H1 (cell line): ENCODE measurements around the gene RGS3. TPM values are rescaled to one million over a fixed set of nuclear protein-coding genes. Genes with fewer than 3 reads are reported as not detected.

Source experiments
- BCL11A ChIP-seq, 2 experiments: IDR thresholded peaks; one replicate each; pipeline ENCODE4 v1.6.1; 2011; ENCODE audit warnings: low read depth in 2 of 2, low read length in 2 of 2, mild to moderate bottlenecking in 2 of 2
- polyA plus RNA-seq, 7 experiments: library from polyadenylated mRNA; depleted of rRNA in 3 of 7; stranded (reverse) in 5 of 7; unstranded in 2 of 7; fragments of >200 nt in 5 of 7; fragments of 200-250 nt in 2 of 7; gene quantifications; 1 replicate in 5 of 7; 2 replicates in 1 of 7; 4 replicates in 1 of 7; pipeline versions ENCODE4 v1.2.1 to v1.2.3, GENCODE V29; 2011 to 2013; ENCODE audit warnings: missing spikeins in 2 of 7, mixed read lengths in 2 of 7
- total RNA-seq: library from RNA; stranded (reverse); fragmentation: NEBNext Ultra II Directional; extraction: Animal tissue kit (Norgen Biotek cat#: 25700); gene quantifications from 2 replicates; pipeline ENCODE4 v1.2.1, GENCODE V29; 2021

RGS3 gene
- total and polyA plus RNA-seq, 2 of the 8 experiments (the other 6 are each of a cell fraction or from before 2014, with no cell fraction given), result 12.6 to 18.2 TPM

- TF ChIP-seq BCL11A (IDR thresholded peaks at IDR 0.05; ENCODE audit: low read depth in 2 of 2, low read length in 2 of 2), result no peak
Measured at GRCh38 chr9:113601656-113602055, 138.1 kb downstream of the RGS3 start (continued).
